ENCODE data around the gene FRS3.
"Not testable (repeated sequence)": the region's sequence is repeated elsewhere in the genome, so short reads cannot be mapped to it uniquely, and the experiment has no call there.

Gene FRS3

DNA sequence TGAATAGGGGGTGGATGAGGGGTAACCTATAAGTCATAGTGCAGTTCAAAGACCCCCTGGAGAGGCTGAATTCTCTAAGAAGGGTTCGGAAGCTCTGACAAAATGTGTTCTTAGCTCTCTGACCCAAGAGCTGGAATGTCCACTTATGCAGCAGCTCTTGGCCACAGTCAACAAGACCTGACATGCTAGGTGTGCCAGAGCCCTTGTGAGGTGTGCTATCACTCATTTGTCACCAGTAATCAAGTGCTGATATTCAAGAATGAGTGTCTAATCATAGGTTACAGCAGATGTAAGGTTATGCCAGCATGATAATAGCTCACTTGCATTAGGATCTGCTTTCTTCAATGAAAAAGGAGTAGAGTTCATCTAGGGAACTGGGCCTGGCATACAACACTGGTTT lies 35.9 kb upstream of the FRS3 start:
- Histone ChIP-seq H3K9ac (no peak overlapping the region), H3K9me3 (replicated peaks in 1 of 11) (no peaks in the 10 kb centered on the region), H4K20me1 (no peaks in the 10 kb centered on the region), H3K4me2 (no peak overlapping the region), H3K27ac (no peak overlapping the region), H3K4me3 (no peak overlapping the region), H3K4me1 (0 out of 20 replicates have a peak, but pooled peaks cover 0 to 7% (median 0%) of the 10 kb centered on the region in 10 experiments), H3K27me3 (no peaks in the 10 kb centered on the region), H3K36me3 (peaks cover 0 to 31% (median 11%) of the 10 kb centered on the region in 11 experiments; a peak in 10 of 22 replicates)
- no peak for TF ChIP-seq Cebpa-rat (IDR thresholded peaks at IDR 0.05)

DNA sequence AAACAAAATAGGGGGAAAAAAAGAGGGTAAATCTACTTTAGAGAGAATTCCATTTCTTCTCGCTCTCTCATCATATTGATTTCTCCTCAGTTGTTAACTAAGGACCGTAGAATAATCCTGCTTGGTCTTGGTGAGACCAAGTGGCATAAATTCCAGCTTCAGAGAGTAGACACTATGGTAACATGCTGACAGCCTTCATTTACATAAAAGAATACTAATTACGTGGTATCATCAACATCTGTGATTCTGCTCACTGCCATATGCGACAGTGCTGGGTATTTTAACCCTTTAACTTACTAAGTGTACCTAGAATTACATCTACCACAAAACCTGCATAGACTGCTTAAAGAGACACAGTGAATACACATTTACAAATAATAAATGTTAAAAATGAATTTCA lies 34.9 kb upstream of the FRS3 start:
- H3K9ac ChIP-seq, result no peak overlapping the region
- H3K36me3 ChIP-seq, result peaks cover 0 to 28% (median 9%) of the 10 kb centered on the region in 11 experiments; a peak in 10 of 22 replicates
- no peak for TF ChIP-seq Cebpa-rat (IDR thresholded peaks at IDR 0.05)
- H3K4me2 ChIP-seq, result no peak overlapping the region
- H3K4me1 ChIP-seq, result 0 out of 20 replicates have a peak, but pooled peaks cover 0 to 7% (median 0%) of the 10 kb centered on the region in 10 experiments
- H3K27ac ChIP-seq, result no peak overlapping the region
- no peaks in the 10 kb centered on the region for H3K27me3 ChIP-seq
- no peaks in the 10 kb centered on the region for H4K20me1 ChIP-seq
- no peaks in the 10 kb centered on the region for H3K9me3 ChIP-seq (replicated peaks in 1 of 11)
- H3K4me3 ChIP-seq, result no peak overlapping the region

DNA sequence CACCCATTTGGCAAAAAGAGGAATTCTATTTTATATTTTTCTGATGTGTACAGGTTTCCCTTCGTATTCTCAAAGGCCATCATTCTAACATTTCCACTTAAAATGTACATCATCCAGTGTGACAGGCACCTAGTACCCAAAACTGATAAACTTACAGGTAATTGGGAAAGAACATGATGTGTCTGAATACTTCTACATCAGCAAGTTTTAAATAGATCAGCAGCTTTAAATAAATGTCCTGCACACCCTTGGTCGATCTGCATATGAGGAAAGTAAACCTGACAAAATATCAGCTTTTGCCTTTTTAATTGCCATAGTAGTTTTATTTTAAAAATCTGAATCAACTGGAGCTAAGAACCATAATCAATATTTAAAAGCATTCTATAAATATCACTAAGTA lies 34.3 kb upstream of the FRS3 start:
- H3K9me3 ChIP-seq (replicated peaks in 1 of 11), result no peaks in the 10 kb centered on the region
- no peak overlapping the region for H3K9ac ChIP-seq
- H3K36me3 ChIP-seq, result peaks cover 0 to 27% (median 9%) of the 10 kb centered on the region in 11 experiments; a peak in 10 of 22 replicates
- H3K4me2 ChIP-seq, result no peak overlapping the region
- 0 out of 20 replicates have a peak, but pooled peaks cover 0 to 5% (median 0%) of the 10 kb centered on the region in 10 experiments for H3K4me1 ChIP-seq
- no peak for TF ChIP-seq Cebpa-rat (IDR thresholded peaks at IDR 0.05)
- no peak overlapping the region for H3K27ac ChIP-seq
- no peak overlapping the region for H3K4me3 ChIP-seq
- H3K27me3 ChIP-seq, result no peaks in the 10 kb centered on the region
- no peaks in the 10 kb centered on the region for H4K20me1 ChIP-seq

DNA sequence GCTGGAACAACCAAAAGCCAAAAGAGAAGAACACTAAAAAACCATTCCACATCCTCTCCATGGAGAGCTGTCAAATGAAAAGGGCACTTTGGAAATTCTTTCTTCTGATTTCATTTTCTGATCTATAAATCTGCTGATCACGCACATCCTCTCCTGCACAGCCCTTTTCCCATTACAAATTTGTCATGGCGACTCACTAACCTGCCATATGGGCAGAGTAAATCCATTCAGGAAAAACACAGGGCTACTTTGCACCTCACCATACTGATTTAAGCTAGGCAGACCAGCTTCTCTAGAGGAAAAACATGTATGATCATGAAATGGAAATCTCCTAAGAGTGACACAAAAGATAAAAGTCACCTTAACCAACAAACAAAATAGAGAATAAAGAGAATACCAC lies 33.8 kb upstream of the FRS3 start:
- Histone ChIP-seq H3K9me3 (replicated peaks in 1 of 11) (no peaks in the 10 kb centered on the region), H4K20me1 (no peaks in the 10 kb centered on the region), H3K4me2 (no peak overlapping the region), H3K36me3 (peaks cover 0 to 24% (median 9%) of the 10 kb centered on the region in 11 experiments; a peak in 10 of 22 replicates), H3K27ac (no peak overlapping the region), H3K27me3 (no peaks in the 10 kb centered on the region), H3K9ac (no peak overlapping the region), H3K4me1 (0 out of 20 replicates have a peak, but pooled peaks cover 0 to under 1% (median 0%) of the 10 kb centered on the region in 10 experiments), H3K4me3 (no peak overlapping the region)
- no peak for TF ChIP-seq Cebpa-rat (IDR thresholded peaks at IDR 0.05)

DNA sequence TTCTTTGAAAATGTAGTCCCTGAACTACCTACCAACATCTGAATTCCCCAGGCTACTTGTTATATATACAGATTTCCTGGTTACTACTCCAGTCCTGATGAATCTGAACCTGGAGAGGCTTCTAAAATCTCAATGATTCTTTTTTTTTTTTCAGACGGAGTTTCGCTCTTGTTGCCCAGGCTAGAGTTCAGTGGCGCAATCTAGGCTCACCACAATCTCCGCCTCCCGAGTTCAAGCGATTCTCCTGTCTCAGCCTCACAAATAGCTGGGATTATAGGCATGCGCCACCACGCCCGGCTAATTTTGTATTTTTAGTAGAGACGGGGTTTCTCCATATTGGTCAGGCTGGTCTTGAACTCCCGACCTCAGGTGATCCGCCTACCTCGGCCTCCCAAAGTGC lies 32.2 kb upstream of the FRS3 start:
- not testable (repeated sequence) for H3K27ac ChIP-seq; H4K20me1 ChIP-seq; H3K4me2 ChIP-seq; H3K9me3 ChIP-seq (replicated peaks in 1 of 11); H3K4me1 ChIP-seq; H3K9ac ChIP-seq; H3K4me3 ChIP-seq; H3K27me3 ChIP-seq
- H3K36me3 ChIP-seq, result peaks cover 0 to 36% (median 4%) of the 10 kb centered on the region in 11 experiments; a peak in 10 of 22 replicates

DNA sequence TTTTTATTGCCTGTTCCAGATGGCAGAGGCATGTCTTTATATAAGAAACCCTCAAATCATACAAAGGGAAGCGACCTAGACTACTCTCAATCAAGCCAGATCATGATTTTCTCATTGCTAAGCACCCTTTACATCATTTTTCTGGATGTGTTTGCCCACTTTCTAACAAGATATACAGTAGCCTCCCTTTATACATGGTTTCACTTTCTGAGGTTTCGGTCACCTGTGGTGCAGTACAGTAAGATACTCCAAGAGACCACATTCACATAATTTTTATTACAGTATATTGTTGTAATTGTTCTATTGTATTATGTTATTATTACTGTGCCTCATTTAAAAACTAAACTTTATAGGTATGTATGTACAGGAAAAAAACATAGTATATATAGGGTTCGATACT lies 31.4 kb upstream of the FRS3 start:
- Histone ChIP-seq H3K27me3 (no peaks in the 10 kb centered on the region), H3K4me3 (no peak overlapping the region), H4K20me1 (peaks cover 0 to 3% (median 0%) of the 10 kb centered on the region in 11 experiments; a peak in 2 of 22 replicates), H3K4me1 (no peaks in the 10 kb centered on the region), H3K9me3 (replicated peaks in 1 of 11) (no peaks in the 10 kb centered on the region), H3K27ac (no peak overlapping the region), H3K36me3 (peaks cover 6 to 44% (median 12%) of the 10 kb centered on the region in 11 experiments; a peak in 21 of 22 replicates), H3K9ac (no peak overlapping the region), H3K4me2 (no peak overlapping the region)
- TF ChIP-seq Cebpa-rat (IDR thresholded peaks at IDR 0.05), result no peak

DNA sequence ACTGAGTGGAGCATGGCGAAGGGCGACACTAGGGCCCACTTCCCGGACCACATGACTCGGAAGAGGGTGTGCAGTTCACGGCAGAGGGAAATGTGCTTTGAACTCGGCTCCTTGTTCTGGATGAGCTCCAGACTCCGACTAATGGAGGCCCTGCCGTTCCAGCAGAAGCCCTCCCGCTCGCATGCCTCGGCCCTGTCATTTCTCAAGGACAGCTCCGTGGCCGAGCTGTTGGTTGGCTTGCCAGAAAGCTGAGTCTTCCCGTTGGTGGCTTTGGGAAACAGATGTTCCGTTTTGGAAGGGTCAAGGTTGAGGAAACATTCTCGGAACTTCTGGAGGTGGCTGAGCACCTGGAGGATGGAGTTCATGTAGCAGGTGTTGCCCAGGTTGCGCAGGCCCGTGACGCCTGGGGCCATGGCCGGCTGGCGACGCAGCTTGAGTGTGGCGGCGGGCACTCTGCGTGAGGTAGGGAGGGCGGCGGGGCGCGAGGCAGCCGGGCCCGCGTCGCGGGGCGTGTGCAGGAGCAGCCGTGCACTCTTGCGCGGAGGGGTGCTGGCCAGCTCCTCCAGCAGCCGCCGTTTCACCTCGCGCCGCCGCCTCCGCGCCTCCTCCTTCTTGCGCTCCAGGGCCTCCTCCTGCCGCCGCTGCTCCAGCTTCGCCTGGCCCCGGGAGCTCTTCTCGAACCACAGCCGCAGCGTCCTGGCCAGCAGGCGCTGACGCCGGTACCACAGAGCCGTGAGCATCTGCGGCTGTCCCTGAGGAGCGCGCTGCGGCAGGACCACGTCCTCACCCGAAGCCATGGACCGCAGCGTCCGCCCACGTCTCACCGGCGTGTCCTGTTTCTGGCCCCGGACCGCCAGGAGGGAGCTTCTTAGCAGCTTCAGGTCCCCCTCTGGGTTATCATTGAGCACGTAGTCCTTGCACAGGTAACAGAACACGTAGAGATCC lies 26.4 kb upstream of the FRS3 start:
- Histone ChIP-seq H3K4me1 (no peaks in the 10 kb centered on the region), H4K20me1 (peaks cover 0 to 5% (median 0%) of the 10 kb centered on the region in 11 experiments; a peak in 2 of 22 replicates), H3K9ac (no peak overlapping the region), H3K36me3 (peaks cover 16 to 69% (median 32%) of the 10 kb centered on the region in 11 experiments), H3K4me3 (no peak overlapping the region), H3K9me3 (replicated peaks in 1 of 11) (no peaks in the 10 kb centered on the region), H3K27me3 (no peaks in the 10 kb centered on the region), H3K27ac (no peak overlapping the region), H3K4me2 (no peak overlapping the region)
- no peak for TF ChIP-seq Cebpa-rat (IDR thresholded peaks at IDR 0.05)

DNA sequence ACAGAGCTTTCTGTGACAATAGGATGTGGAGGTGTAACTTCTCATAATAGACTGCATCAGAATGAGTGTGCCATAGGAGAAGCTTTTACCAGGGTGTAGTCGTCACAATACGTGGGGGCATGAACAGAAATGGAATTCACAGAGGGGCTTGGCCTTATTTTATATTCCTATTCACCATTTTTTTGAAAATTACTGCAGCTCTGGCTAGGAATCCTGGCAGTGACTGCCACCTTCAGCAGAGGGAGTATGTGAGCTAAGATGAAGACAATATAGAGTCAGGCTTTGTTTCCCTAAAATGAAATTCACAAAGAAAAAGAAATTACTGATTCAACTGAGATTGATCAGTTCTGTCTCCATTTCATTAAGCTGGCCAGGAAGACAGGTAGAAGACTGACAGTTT lies 21.7 kb upstream of the FRS3 start:
- H3K4me2 ChIP-seq, result no peak overlapping the region
- H3K9me3 ChIP-seq (replicated peaks in 1 of 11), result no peaks in the 10 kb centered on the region
- H3K27ac ChIP-seq, result no peak overlapping the region
- peaks cover 0 to under 1% (median 0%) of the 10 kb centered on the region in 10 experiments; a peak in 1 of 20 replicates for H3K4me1 ChIP-seq
- no peak overlapping the region; a peak in 1 of 22 replicates for H3K9ac ChIP-seq
- H3K36me3 ChIP-seq, result peaks cover 40 to 91% (median 68%) of the 10 kb centered on the region in 11 experiments
- no peak overlapping the region for H3K4me3 ChIP-seq
- no peak for TF ChIP-seq Cebpa-rat (IDR thresholded peaks at IDR 0.05)
- H3K27me3 ChIP-seq, result no peaks in the 10 kb centered on the region
- peaks cover 0 to 5% (median 0%) of the 10 kb centered on the region in 11 experiments; a peak in 3 of 22 replicates for H4K20me1 ChIP-seq

DNA sequence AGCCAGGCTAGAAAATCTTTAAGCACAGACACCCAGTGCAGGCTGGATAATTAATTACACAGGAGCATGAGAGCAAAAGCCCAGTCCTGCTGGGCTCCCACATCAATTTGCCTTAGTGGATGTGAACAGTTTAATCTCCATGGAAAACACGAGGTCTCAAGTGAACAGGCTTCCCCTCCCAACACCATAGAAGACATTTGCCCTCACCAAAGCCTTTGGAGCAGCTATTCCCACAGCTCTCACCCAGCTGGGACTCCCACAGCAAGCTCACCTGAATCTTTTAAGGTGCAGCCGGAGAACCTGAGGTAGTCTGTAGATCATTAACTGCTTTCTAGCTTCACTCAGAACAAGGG lies 19.8 kb upstream of the FRS3 start:
- H4K20me1 ChIP-seq, result peaks cover 0 to 6% (median 0%) of the 10 kb centered on the region in 11 experiments; a peak in 2 of 22 replicates
- H3K27me3 ChIP-seq, result no peaks in the 10 kb centered on the region
- H3K9ac ChIP-seq, result no peak overlapping the region
- H3K36me3 ChIP-seq, result peaks cover 39 to 91% (median 68%) of the 10 kb centered on the region in 11 experiments
- no peak overlapping the region for H3K4me3 ChIP-seq
- no peak for TF ChIP-seq Cebpa-rat (IDR thresholded peaks at IDR 0.05)
- H3K4me2 ChIP-seq, result no peak overlapping the region
- no peaks in the 10 kb centered on the region for H3K9me3 ChIP-seq (replicated peaks in 1 of 11)
- peaks cover 0 to 11% (median 2%) of the 10 kb centered on the region in 10 experiments; a peak in 6 of 20 replicates for H3K4me1 ChIP-seq
- H3K27ac ChIP-seq, result no peak overlapping the region

All from BLaER1 treated with 17β-estradiol and CSF1 and Interleukin-3, amounts not matched to agents 10 nM and 100 nM (cell line).